Effector CD4-positive, alpha-beta T cell (primary cell): Measurements from ENCODE around the gene CALB2.

Experiments used
- DNase-seq: peaks from one replicate; pipeline ENCODE4 v3.0.0-alpha.2; 2020

The CALB2 gene

GRCh38 chr16:71389330-71389729, 30.8 kb downstream of the CALB2 start:
- no peak for DNase-seq

- no peak for DNase-seq
Observed at GRCh38 chr16:71396594-71396993, 38.1 kb downstream of the CALB2 start.

DNA sequence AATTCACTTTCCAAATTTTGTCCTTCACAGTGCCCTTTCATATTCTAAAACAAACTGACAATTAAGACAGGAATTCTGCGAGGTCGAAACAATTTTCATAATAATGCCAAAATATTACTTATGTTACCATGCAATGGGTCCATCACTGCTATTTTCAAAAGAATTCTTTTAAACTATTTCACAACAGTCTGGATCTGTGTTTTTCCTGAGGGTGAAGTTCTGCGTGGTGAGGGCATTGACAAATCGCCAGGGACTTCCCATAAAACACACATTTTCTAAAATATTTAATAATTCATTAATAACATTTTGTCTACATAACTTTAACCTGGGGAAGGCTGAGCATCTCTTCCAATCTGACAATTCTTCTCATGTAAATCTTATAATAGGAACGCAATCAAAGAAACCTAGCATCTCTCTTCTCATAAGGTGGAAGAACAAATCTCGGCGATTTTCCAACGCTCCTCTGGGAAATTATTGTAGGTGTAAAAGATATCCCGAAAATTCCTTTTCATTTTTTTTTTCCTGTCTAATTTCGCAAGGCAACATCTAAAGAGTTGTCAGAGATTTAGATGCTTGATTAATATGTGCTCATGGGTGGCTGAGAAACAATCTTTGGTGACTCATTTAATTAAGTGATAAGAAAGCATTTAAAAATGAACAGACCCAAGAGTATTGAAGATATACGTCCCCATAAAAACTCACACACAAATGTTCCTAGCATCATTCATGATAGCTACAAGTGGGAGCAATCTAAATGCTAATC, 41.5 kb downstream of the CALB2 start:
- DNase-seq, result no peak

DNA sequence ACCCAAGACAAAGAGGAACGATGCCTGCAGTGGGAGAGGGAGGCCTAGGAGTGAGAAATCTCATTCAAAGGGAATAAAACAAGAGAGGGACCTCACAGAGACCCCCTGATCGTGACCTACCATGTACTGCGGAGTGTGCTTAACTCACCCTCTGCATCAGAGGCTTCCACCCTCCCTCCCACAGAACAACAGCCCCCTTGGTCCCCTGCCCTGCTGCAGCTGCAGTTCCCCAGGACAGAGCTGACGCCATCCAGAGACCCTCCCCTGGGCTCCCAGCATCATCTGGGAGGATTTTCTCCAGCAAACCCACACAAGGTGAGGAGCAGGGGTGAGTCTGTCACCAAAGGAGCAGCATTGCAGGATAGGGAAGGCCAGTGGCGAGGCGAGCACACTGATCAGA, 43.5 kb downstream of the CALB2 start:
- no peak for DNase-seq

DNA sequence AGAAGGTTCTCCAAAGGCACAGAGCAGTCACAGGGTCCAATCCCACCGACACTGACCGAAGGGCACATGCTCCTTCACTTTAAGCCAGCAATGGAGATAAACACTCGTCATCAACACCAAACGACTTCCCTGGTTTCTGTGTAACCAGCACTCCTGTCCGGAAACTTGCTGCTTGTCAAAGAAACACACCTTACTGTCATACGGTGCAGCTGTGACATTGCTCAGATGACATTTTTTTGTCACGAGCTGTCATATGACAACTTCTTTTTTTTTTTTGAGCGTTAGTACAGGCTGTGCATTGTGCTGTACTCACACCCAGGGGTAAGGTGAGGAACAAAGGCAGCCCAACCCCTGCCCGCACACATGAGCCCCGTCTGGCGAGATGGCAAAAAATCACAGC, 44.2 kb downstream of the CALB2 start:
- no peak for DNase-seq

GRCh38 chr16:71404364-71404763, 45.8 kb downstream of the CALB2 start:
- no peak for DNase-seq

GRCh38 chr16:71406316-71406715, 47.8 kb downstream of the CALB2 start:
- DNase-seq, result no peak

DNA sequence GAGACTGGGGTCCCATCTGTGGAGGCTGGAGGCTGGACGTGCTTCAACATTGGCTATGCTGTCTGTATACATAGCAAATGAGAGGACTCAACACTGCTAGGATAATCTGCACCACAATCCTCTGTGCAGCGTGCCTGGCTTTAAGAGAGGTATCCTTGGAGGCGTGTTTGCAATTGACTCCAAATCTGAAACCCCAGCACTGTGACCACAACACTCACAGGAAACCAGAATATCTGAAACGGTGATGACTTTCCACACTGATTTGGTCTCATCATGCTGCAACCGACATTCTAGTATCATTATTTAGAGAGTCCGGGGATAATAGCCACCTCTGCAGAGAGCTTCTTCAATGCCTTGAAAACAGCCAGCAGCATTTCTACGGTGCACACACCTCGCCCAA, 48.2 kb downstream of the CALB2 start:
- DNase-seq, result no peak

GRCh38 chr16:71407731-71408130, 49.2 kb downstream of the CALB2 start:
- no peak for DNase-seq

DNA sequence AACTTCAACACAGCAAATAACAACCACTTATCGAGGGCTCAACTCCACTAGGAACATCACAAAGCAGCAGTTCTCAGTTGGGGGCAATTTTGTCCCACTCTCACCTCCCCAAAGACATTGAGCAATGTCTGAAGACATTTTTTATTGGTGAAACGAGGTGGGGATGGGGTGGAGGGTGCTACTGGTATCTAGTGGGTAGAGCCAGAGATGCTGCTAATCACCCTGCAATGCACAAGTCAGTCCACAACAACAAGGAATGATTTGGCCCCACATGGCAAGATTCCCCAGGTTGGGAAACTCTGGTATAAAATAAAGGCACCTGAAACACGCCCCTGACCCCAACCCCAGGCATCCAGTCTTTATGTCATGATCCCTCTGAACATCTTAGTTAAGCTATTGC, 50.0 kb downstream of the CALB2 start:
- no peak for DNase-seq

DNA sequence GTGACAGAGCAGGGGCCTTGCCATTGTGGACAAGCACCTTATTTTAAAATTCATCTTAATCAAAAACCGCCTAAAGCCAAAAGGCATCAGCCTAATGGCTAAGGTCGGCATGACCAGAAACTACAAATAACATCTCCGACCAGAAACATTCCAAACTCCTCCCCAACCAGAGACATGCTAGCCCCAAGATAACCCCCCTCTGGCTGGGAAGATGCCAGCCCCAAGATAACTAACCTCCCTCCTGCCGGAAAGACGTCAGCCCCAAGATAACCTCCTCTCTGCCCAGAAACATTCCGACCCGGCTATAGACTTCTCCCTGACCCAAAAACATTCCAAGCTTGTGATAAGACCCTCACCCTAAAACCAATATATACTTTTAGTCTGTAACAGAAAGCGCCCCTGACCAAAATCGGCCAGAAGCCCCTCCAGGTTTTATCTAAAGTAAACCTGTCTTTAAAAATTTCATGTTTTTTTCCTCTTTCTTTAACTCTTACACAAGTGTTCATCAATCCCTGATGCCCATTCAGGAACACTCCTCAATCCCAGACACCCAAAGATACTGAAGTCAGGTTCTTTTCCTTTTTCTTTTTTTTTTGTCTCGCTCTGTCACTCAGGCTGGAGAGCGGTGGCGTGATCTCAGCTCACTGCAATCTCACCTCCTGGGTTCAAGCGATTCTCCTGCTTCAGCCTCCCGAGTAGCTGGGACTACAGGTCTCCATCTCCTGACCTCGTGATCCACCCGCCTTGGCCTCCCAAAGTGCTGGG, 50.7 kb downstream of the CALB2 start:
- DNase-seq, result no peak

DNA sequence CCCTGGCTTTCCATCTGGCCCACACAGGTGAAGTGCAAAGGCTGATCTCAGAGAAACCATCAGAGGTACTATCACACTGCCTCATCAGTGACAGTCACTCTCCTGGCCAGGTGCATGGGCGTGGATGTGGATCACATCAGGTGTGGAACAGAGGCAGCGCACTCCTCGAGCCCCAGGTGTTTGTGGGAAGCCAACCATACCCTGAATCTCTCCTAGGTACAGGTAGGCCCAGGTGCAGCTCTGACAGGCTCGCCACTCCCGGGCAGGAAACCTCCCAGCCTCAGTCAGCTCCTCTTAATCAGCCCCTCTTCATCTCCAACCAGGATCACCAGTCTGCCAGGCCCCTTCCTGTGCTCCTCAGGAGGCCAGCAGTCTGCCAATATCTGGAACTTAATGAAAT, 51.6 kb downstream of the CALB2 start:
- DNase-seq, result no peak

GRCh38 chr16:71412270-71413160, 54.0 kb downstream of the CALB2 start:
- DNase-seq, result peak; percentile 69

GRCh38 chr16:71413341-71413740, 54.8 kb downstream of the CALB2 start:
- no peak for DNase-seq

- DNase-seq, result no peak
Observed at GRCh38 chr16:71414038-71414437, 55.5 kb downstream of the CALB2 start.

- no peak for DNase-seq
Observed at GRCh38 chr16:71421911-71422310, 63.4 kb downstream of the CALB2 start.

DNA sequence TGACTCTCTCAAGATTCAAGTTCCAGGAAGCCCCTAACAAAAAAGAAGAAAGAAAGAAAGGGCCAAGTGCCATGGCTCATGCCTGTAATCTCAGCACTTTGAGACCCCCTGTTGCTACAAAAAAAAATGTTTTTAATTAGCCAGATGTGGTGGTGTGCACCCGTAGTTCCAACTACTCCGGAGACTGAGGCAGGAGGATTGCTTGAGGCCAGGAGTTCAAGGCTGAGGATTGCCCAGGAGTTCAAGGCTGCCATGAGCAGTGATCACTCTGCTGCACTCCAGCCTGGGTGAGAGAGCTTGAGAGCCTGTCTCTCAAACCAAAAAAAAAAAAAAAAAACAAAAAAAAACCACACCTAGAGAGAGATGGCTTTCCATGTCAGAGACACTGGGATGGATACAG, 64.5 kb downstream of the CALB2 start:
- DNase-seq, result no peak

DNA sequence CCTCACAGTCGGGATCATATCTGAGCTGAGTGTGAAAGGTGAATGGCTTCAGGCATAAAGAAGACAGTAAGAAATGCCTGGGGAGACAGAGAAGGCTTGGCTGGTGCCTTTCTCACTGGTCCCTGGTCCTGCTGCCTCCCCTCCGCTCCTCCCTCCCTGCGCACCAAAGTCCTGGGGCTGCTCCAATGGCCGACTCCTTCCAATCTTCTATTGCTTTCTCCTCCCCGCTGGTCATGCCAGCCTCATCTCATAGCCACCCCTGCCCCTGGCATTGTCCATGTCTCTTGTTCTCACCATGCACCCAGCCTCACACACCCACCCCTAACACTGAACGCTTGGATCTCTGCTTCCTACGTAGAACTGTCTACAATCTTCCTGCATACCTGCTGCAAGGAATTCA, 65.3 kb downstream of the CALB2 start:
- no peak for DNase-seq

GRCh38 chr16:71424626-71425025, 66.1 kb downstream of the CALB2 start:
- DNase-seq, result no peak

- no peak for DNase-seq
Observed at GRCh38 chr16:71425746-71426068, 67.2 kb downstream of the CALB2 start.

- peak; percentile 60 for DNase-seq
Observed at GRCh38 chr16:71426069-71426879, 67.8 kb downstream of the CALB2 start.

DNA sequence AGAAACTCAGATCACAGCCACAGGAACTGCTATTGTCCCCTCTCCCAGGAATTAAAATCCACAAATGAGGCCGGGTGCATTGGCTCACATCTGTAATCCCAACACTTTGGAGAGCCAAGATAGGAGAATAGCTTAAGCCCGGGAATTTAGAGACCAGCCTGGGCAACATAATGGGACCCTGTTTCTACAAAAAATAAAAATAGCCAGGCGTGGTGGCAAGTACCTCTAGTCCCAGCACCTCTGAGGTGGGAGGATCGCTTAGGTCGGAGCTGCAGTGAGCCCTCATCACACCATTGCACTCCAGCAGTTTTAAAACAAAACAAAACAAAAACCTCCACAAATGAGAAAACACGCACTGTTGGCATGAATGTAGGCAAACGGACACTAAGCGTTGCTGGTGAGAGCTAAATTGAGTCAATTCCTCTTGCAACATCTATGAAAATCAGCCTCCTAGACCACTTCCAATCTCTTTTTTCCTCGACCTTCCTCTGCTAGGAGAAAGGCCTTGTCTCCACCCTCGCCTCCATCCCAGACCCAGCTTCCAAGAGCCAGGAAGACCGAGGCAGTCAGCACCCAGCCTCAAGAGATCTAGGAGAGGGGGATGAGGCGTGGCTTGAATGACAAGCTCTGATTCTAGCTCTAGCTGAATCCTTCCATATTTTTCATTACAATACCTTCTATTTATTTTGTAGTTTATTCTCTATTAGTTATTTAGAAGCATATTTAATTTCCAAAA, 68.5 kb downstream of the CALB2 start:
- no peak for DNase-seq
